Lung (tissue), 12 donors: ENCODE data around the gene ALPK3. TPM values are rescaled to one million over a fixed set of nuclear protein-coding genes. Genes with fewer than 3 reads are reported as not detected.
A peak's percentile ranks its signal among the peaks of the same experiment; 100 is the strongest.

Experiments
- ATAC-seq: fragments of 200-7000 bp; cut with Tn5 transposase; one replicate; pipeline ENCODE4 v1.9.1; 2020; ENCODE audit warnings: moderate number of reproducible peaks; ENCODE audit not compliant: insufficient read depth, low FRiP score
- DNase-seq, 3 donors: peaks; one replicate each; pipeline ENCODE4 v3.0.0-alpha.2; 2013 to 2017
- H3K27ac ChIP-seq, 2 donors: one replicate each; pipeline ENCODE4 v1.5.1; 2013; ENCODE audit warnings: mild to moderate bottlenecking in 2 of 2, moderate library complexity in 2 of 2, control low read depth in 1 of 2, inconsistent platforms in 1 of 2, low read depth in 1 of 2, low read length in 1 of 2
- H3K27me3 ChIP-seq, 3 donors: one replicate each; pipeline ENCODE4 v1.5.1; 2013; ENCODE audit warnings: low read length in 2 of 3; ENCODE audit not compliant: control insufficient read depth in 3 of 3, insufficient read depth in 3 of 3
- H3K36me3 ChIP-seq, 4 donors: one replicate each; pipeline ENCODE4 v1.5.1; 2013; ENCODE audit warnings: low read length in 4 of 4, mild to moderate bottlenecking in 1 of 4, moderate library complexity in 1 of 4; ENCODE audit not compliant: control insufficient read depth in 4 of 4, insufficient read depth in 4 of 4
- H3K4me1 ChIP-seq, 5 donors: one replicate each; pipeline ENCODE4 v1.5.1; 2013; ENCODE audit warnings: low read length in 5 of 5, mild to moderate bottlenecking in 2 of 5, moderate library complexity in 1 of 5; ENCODE audit not compliant: control insufficient read depth in 5 of 5, insufficient read depth in 5 of 5
- H3K4me3 ChIP-seq: one replicate; pipeline ENCODE4 v1.5.1; 2013; ENCODE audit warnings: mild to moderate bottlenecking, control low read depth, moderate library complexity
- H3K9ac ChIP-seq, 2 donors: one replicate each; pipeline ENCODE4 v1.5.1; 2013; ENCODE audit warnings: low read length in 2 of 2, control low read depth in 1 of 2; ENCODE audit not compliant: insufficient read depth in 1 of 2
- H3K9me3 ChIP-seq, 4 donors: one replicate each; pipeline ENCODE4 v1.5.1; 2013; ENCODE audit warnings: low read length in 3 of 4, mild to moderate bottlenecking in 1 of 4, moderate library complexity in 1 of 4; ENCODE audit not compliant: control insufficient read depth in 4 of 4, insufficient read depth in 3 of 4
- CTCF ChIP-seq: IDR thresholded peaks from 2 replicates; pipeline ENCODE4 v1.5.1; 2012; ENCODE audit warnings: mild to moderate bottlenecking; ENCODE audit errors: control extremely low read depth, extremely low read depth
- WGBS, 2 donors: extraction: QIAGEN DNeasy Blood & Tissue Kit; methylation state at CpG; one replicate each; pipeline ENCODE4 v1.1.7; 2013; 5-methylcytosine and 5-hydroxymethylcytosine counted together
- polyA plus RNA-seq, 2 donors: library from polyadenylated mRNA; stranded (reverse); fragments of 200-250 nt; gene quantifications; one replicate each; pipeline ENCODE4 v1.2.1, GENCODE V29; 2013
- total RNA-seq, 2 donors: library from RNA; depleted of rRNA in 1 of 2; stranded (reverse); fragments of >200 nt in 1 of 2; gene quantifications; one replicate each; pipeline ENCODE4 v1.2.1, GENCODE V29; 2014 to 2021
- donor health status: control.
- donor health status: control.
- donor health status: Bipolar disorder and iron deficiency.
- donor health status: healthy.
- donor health status: DM: yes; HTN: yes; CAD: no.

Gene ALPK3
- total and polyA plus RNA-seq, 4 donors: 3.1 to 12.2 (median 6.2) TPM

- H3K4me1 ChIP-seq: peaks cover 0 to 25% (median 0%) of the 10 kb centered on the region in 5 donors
Measured at GRCh38 chr15:84914909-84915605, 97.9 kb downstream of the ALPK3 start.

GRCh38 chr15:84915606-84915958, 98.4 kb downstream of the ALPK3 start:
- Histone ChIP-seq H3K4me3 (no peak overlapping the region), H3K27ac (peak overlapping the region in 1 of 2 donors; percentile 87), H3K4me1 (peaks cover 0 to 25% (median 0%) of the 10 kb centered on the region in 5 donors), H3K9ac (no peak overlapping the region), H3K9me3 (no peaks in the 10 kb centered on the region), H3K27me3 (no peaks in the 10 kb centered on the region), H3K36me3 (no peaks in the 10 kb centered on the region)
- no peak for TF ChIP-seq CTCF
- no peak for ATAC-seq
- WGBS, 2 donors: 71 to 73% methylated on average over 3 of the region's 3 CpGs
- DNase-seq: no peak

More at GRCh38 chr15:84914909-84915605, 97.9 kb downstream of the ALPK3 start:
- H3K27me3 ChIP-seq: no peaks in the 10 kb centered on the region
- peak overlapping the region in 1 of 2 donors; percentile 87 for H3K27ac ChIP-seq
- 57 to 58% methylated on average over 12 of the region's 12 CpGs for WGBS, 2 donors
- H3K4me3 ChIP-seq: no peak overlapping the region
- H3K9me3 ChIP-seq: no peaks in the 10 kb centered on the region
- no peak overlapping the region for H3K9ac ChIP-seq
- ATAC-seq (no peak), DNase-seq (peak; percentile 46 to 65 (median 50))
- no peaks in the 10 kb centered on the region for H3K36me3 ChIP-seq
- no peak for TF ChIP-seq CTCF

GRCh38 chr15:84917452-84917851, 100.3 kb downstream of the ALPK3 start:
- DNase-seq (no peak), ATAC-seq (no peak)
- TF ChIP-seq CTCF: no peak
- no peak overlapping the region for H3K9ac ChIP-seq
- H3K27ac ChIP-seq: no peak overlapping the region
- peaks cover 0 to 19% (median 0%) of the 10 kb centered on the region in 5 donors for H3K4me1 ChIP-seq
- H3K27me3 ChIP-seq: no peaks in the 10 kb centered on the region
- no peaks in the 10 kb centered on the region for H3K9me3 ChIP-seq
- H3K36me3 ChIP-seq: no peaks in the 10 kb centered on the region
- WGBS, 2 donors: 96 to 100% methylated on average over 1 of the region's 1 CpG
- H3K4me3 ChIP-seq: no peak overlapping the region
